ENCODE data around the gene MTCL1. TPM values are rescaled to one million over a fixed set of nuclear protein-coding genes. Genes with fewer than 3 reads are reported as not detected.

The MTCL1 gene
- total and polyA plus RNA-seq, 10 donors = 1.6 to 7.5 (median 3.9) TPM

GRCh38 chr18:8749492-8749891 is 44.1 kb downstream of the MTCL1 start:
- Histone ChIP-seq H3K36me3 (no peaks in the 10 kb centered on the region), H3K27ac (no peak overlapping the region), H3K27me3 (replicated peaks in 1 of 7) (no peaks in the 10 kb centered on the region), H3K4me3 (no peak overlapping the region), H3K9me3 (no peaks in the 10 kb centered on the region), H3K4me1 (peaks cover 0 to 20% (median 1%) of the 10 kb centered on the region in 6 donors)
- TF ChIP-seq POLR2AphosphoS5 (IDR thresholded peaks at IDR 0.05) (no peak), POLR2A (IDR thresholded peaks at IDR 0.05) (no peak), CTCF (IDR thresholded peaks at IDR 0.05 in 8 of 11, conservative IDR thresholded peaks at IDR 0.05 in 3 of 11) (no peak)
- DNase-seq = no peak
- WGBS, 5 donors = 91 to 98% (median 94%) methylated on average over 6 of the region's 6 CpGs
- intact Hi-C loops (cut with DNase I; ENCODE audit: low total_unique reads) = no loop called here

GRCh38 chr18:8750954-8751415 is 45.6 kb downstream of the MTCL1 start:
- WGBS, 5 donors = 78 to 96% (median 87%) methylated on average over 8 of the region's 8 CpGs
- peaks cover 8 to 22% (median 15%) of the 10 kb centered on the region in 6 donors for H3K4me1 ChIP-seq
- H3K36me3 ChIP-seq = no peaks in the 10 kb centered on the region
- H3K27ac ChIP-seq = no peak overlapping the region
- no peaks in the 10 kb centered on the region for H3K27me3 ChIP-seq (replicated peaks in 1 of 7)
- DNase-seq = no peak
- H3K4me3 ChIP-seq = no peak overlapping the region
- no peak for TF ChIP-seq POLR2AphosphoS5 (IDR thresholded peaks at IDR 0.05)
- no peaks in the 10 kb centered on the region for H3K9me3 ChIP-seq
- intact Hi-C loops (cut with DNase I; ENCODE audit: low total_unique reads) = no loop called here

- TF ChIP-seq POLR2AphosphoS5 (IDR thresholded peaks at IDR 0.05) (no peak), CTCF (IDR thresholded peaks at IDR 0.05 in 8 of 11, conservative IDR thresholded peaks at IDR 0.05 in 3 of 11) (no peak), POLR2A (IDR thresholded peaks at IDR 0.05) (no peak)
- Histone ChIP-seq H3K36me3 (no peaks in the 10 kb centered on the region), H3K27me3 (replicated peaks in 1 of 7) (no peaks in the 10 kb centered on the region), H3K4me3 (no peak overlapping the region), H3K27ac (no peak overlapping the region), H3K4me1 (peaks cover 9 to 28% (median 18%) of the 10 kb centered on the region in 6 donors), H3K9me3 (no peaks in the 10 kb centered on the region)
- intact Hi-C loops (cut with DNase I; ENCODE audit: low total_unique reads) = no loop called here
- WGBS, 5 donors = 89 to 94% (median 90%) methylated on average over 9 of the region's 9 CpGs
- no peak for DNase-seq
Observed at GRCh38 chr18:8751692-8752091, 46.3 kb downstream of the MTCL1 start.

- H3K36me3 ChIP-seq = no peaks in the 10 kb centered on the region
- H3K4me3 ChIP-seq = no peak overlapping the region
- H3K9me3 ChIP-seq = no peaks in the 10 kb centered on the region
- H3K4me1 ChIP-seq = peaks cover 9 to 35% (median 18%) of the 10 kb centered on the region in 6 donors
- H3K27me3 ChIP-seq (replicated peaks in 1 of 7) = no peaks in the 10 kb centered on the region
- H3K27ac ChIP-seq = no peak overlapping the region
- 39 to 60% (median 49%) methylated on average over 1 of the region's 1 CpG for WGBS, 5 donors
- no peak for TF ChIP-seq POLR2A (IDR thresholded peaks at IDR 0.05)
- TF ChIP-seq CTCF (IDR thresholded peaks at IDR 0.05 in 8 of 11, conservative IDR thresholded peaks at IDR 0.05 in 3 of 11) = no peak
- no peak for TF ChIP-seq POLR2AphosphoS5 (IDR thresholded peaks at IDR 0.05)
- DNase-seq = no peak
- intact Hi-C loops (cut with DNase I; ENCODE audit: low total_unique reads) = no loop called here
Observed at GRCh38 chr18:8752329-8752728, 47.0 kb downstream of the MTCL1 start.
